Gastroesophageal sphincter (tissue), 3 donors: Measurements from ENCODE around the gene C6orf132.

Experiments
- EP300 ChIP-seq: sonication (generic); formaldehyde crosslinking; IDR thresholded peaks from one replicate; pipeline ENCODE4 v1.6.1; 2017; ENCODE audit warnings: antibody characterized with exemption, mild to moderate bottlenecking
- POLR2AphosphoS5 ChIP-seq: sonication (generic); formaldehyde crosslinking; IDR thresholded peaks from one replicate; pipeline ENCODE4 v1.6.1; 2017; ENCODE audit warnings: antibody characterized with exemption
- TF ChIP-seq, protein P1 (sequence below), 4 experiments: fragments of 200-600 bp in 2 of 4; fragments of 450-650 bp in 2 of 4; sonication (generic) in 1 of 4; IDR thresholded peaks; one replicate each; pipeline ENCODE4 v1.5.1; 2017 to 2019; ENCODE audit warnings: antibody characterized with exemption in 4 of 4, mild to moderate bottlenecking in 2 of 4, moderate library complexity in 2 of 4

DNA sequence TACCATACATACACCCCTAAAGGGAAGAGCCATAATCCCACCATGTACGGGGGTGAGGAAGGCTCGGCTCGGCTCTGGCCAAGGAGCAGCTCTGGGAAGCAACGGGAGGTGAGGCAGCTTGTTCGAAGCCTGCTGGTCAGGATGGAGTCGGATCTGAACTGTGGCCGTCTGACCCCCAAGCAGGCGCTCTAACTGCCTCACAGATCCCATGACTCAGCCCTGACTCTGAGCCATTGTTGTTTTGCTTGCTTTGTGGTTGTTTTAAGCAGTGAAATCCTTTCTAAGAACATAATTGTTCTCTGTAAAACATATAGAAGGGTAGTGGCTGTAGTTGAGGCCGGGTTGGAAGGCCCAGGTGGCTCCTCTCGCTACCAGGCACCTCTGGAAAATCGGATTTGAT lies 10.9 kb downstream of the C6orf132 start:
- TF ChIP-seq, protein P1, sequence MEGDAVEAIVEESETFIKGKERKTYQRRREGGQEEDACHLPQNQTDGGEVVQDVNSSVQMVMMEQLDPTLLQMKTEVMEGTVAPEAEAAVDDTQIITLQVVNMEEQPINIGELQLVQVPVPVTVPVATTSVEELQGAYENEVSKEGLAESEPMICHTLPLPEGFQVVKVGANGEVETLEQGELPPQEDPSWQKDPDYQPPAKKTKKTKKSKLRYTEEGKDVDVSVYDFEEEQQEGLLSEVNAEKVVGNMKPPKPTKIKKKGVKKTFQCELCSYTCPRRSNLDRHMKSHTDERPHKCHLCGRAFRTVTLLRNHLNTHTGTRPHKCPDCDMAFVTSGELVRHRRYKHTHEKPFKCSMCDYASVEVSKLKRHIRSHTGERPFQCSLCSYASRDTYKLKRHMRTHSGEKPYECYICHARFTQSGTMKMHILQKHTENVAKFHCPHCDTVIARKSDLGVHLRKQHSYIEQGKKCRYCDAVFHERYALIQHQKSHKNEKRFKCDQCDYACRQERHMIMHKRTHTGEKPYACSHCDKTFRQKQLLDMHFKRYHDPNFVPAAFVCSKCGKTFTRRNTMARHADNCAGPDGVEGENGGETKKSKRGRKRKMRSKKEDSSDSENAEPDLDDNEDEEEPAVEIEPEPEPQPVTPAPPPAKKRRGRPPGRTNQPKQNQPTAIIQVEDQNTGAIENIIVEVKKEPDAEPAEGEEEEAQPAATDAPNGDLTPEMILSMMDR (IDR thresholded peaks at IDR 0.05): no peak
- TF ChIP-seq POLR2AphosphoS5: no peak
- TF ChIP-seq EP300: no peak
